HT1080 (cell line): ENCODE measurements around the gene AGBL4. TPM values are rescaled to one million over a fixed set of nuclear protein-coding genes. Genes with fewer than 3 reads are reported as not detected.
A peak's percentile ranks its signal among the peaks of the same experiment; 100 is the strongest.

ENCODE experiments used
- DNase-seq: peaks from one replicate; pipeline ENCODE4 v3.0.0-alpha.2; 2015; ENCODE audit warnings: low read depth
- total RNA-seq: library from RNA; depleted of rRNA; stranded (reverse); fragments of >200 nt; shearing (Covaris generic); gene quantifications from 2 replicates; pipeline ENCODE4 v1.2.3, GENCODE V29; 2014

The AGBL4 gene
- total RNA-seq, 1 experiment from 2014 or later = not detected

- DNase-seq = no peak
These were observed 586.9 kb downstream of the AGBL4 start for GRCh38 chr1:49436865-49437264.

GRCh38 chr1:49435291-49435690 is 588.5 kb downstream of the AGBL4 start:
- peak; percentile 4 for DNase-seq

- peak; percentile 68 for DNase-seq
These were observed 599.0 kb downstream of the AGBL4 start for GRCh38 chr1:49424782-49425181.

- DNase-seq = no peak
These were observed 607.0 kb downstream of the AGBL4 start for GRCh38 chr1:49416758-49417157.

DNA sequence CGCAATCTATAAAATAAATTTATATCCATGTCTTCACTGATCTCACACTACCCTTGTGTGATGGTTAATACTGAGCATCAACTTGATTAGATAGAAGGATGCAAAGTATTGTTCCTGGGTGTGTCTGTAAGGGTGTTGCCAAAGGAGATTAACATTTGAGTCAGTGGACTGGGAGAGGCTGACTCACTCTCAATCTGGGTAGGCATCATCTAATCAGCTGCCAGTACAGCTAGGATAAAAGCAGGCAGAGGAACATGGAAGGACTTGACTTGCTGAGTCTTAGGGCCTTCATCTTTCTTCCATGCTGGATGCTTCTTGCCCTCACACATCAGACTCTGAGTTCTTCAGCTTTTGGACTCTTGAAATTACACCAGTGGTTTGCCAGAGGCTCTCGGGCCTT is 615.4 kb downstream of the AGBL4 start:
- peak; percentile 51 for DNase-seq

DNA sequence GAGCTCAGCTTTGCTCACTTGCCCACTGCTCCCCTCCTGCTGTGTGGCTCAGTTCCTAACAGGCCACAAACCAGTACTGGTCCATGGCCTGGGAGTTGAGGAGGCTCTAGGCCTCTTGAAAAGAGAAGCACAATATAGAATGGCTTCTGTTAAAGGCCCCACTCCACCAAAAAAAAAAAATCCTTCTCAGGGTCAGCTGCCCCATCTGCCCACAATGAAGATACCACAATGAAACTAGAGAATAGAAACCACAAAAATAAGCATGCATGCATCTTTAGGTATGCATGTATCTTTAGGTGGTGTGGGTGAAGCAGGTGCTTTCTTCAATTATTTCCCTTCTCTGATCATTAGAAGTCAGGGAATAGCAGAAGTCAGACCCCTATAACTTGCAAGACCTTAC is 626.7 kb downstream of the AGBL4 start:
- DNase-seq = no peak

GRCh38 chr1:49394200-49394599 is 629.6 kb downstream of the AGBL4 start:
- DNase-seq = no peak

GRCh38 chr1:49389699-49390098 is 634.1 kb downstream of the AGBL4 start:
- DNase-seq = no peak

- DNase-seq = peak; percentile 89
These were observed 659.1 kb downstream of the AGBL4 start for GRCh38 chr1:49364676-49365075.

GRCh38 chr1:49363628-49364027 is 660.1 kb downstream of the AGBL4 start:
- no peak for DNase-seq

GRCh38 chr1:49358036-49358435 is 665.7 kb downstream of the AGBL4 start:
- no peak for DNase-seq

GRCh38 chr1:49356594-49356993 is 667.2 kb downstream of the AGBL4 start:
- DNase-seq = peak; percentile 71

GRCh38 chr1:49351768-49352167 is 672.0 kb downstream of the AGBL4 start:
- DNase-seq = peak; percentile 80

DNA sequence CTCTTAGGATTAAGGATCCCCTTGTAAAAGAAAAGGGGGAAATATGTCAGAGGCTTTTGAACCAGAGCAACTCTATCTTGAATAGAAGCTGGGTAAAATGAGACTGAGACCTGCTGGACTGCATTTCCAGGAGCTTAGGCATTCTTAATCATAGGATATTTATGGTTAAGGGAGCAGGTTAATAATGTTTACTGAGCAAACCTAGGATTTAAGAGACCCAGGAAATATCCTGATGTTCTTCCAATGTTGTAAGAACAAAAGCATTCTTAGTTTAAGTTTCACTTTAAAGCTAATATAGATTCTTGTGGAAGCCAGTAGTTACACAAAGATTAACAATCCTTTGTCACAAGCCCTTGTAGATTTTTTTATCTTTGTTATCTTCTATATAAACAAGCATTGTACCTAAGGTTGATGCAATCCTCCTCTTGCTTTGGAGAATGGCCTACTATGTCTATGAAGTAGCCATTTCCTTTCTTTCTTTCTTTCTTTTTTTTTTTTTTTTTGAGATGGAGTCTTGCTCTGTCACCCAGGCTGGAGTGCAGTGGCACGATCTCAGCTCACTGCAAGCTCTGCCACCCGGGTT is 676.9 kb downstream of the AGBL4 start:
- peak; percentile 3 for DNase-seq

- DNase-seq = no peak
These were observed 683.2 kb downstream of the AGBL4 start for GRCh38 chr1:49340576-49340975.

DNA sequence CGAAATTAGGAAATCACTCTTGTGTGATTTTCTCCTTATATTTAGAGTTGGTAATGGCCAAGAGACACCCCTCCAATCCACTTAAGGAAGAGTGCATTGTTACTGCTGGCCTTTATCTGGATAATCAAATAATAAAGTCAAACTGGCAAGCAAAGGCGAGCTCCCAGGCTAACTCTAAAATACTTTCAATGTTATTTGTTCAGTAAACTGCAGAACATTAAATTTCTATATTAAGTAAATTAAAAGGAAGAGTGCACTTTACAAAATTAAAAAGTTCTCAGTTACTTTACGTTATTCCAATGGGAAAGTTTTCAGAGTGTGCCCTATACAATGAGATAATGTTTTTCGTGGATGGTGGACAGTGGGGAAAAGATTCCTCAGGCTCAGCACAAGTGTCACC is 684.7 kb downstream of the AGBL4 start:
- no peak for DNase-seq

GRCh38 chr1:49337251-49337650 is 686.5 kb downstream of the AGBL4 start:
- DNase-seq = no peak

- DNase-seq = no peak
These were observed 689.8 kb downstream of the AGBL4 start for GRCh38 chr1:49333906-49334305.

- DNase-seq = no peak
These were observed 692.5 kb downstream of the AGBL4 start for GRCh38 chr1:49331066-49331852.

- no peak for DNase-seq
These were observed 699.7 kb downstream of the AGBL4 start for GRCh38 chr1:49323925-49324540.

DNA sequence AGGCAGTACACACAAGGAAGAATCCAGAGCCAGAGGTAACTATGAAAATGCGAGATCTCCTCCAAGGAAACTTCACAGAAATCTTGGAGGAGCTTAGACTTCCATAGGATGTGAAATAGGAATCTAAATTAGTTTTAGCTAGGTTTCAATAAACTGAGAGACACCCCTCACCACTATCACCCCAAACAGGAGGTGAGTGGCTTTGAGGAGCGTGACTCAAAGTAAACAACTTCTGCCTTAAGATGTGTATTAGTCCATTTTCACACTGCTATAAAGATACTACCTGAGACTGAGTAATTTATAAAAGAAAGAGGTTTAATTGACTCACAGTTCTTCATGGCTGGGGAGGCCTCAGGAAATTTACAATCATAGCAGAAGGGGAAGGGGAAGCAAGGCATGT is 703.3 kb downstream of the AGBL4 start:
- DNase-seq = peak; percentile 9

- peak; percentile 15 for DNase-seq
These were observed 704.3 kb downstream of the AGBL4 start for GRCh38 chr1:49319426-49319963.
